Esophagus squamous epithelium (tissue), 5 donors: ENCODE measurements around the gene RNF13. TPM values are rescaled to one million over a fixed set of nuclear protein-coding genes. Genes with fewer than 3 reads are reported as not detected.

ENCODE experiments used
- DNase-seq: peaks from one replicate; lab custom pipeline; 2025; lab: John Stamatoyannopoulos, UW
- H3K27ac ChIP-seq, 4 donors: fragments of 200-600 bp; sonication (generic); one replicate each; pipeline ENCODE4 v1.5.1; 2016 to 2019; ENCODE audit warnings: mild to moderate bottlenecking in 1 of 4
- H3K27me3 ChIP-seq, 4 donors: fragments of 200-600 bp; sonication (generic); 1 replicate in 3 of 4; 2 replicates in 1 of 4; pipeline versions ENCODE4 v1.5.1 to v1.6.0; 2017 to 2021; ENCODE audit warnings: antibody characterized with exemption in 1 of 4
- H3K36me3 ChIP-seq, 3 donors: fragments of 200-600 bp; sonication (generic); one replicate each; pipeline ENCODE4 v1.5.1; 2016 to 2019
- H3K4me1 ChIP-seq, 3 donors: fragments of 200-600 bp; sonication (generic); one replicate each; pipeline ENCODE4 v1.5.1; 2017 to 2019
- H3K4me3 ChIP-seq, 4 donors: fragments of 200-600 bp; sonication (generic); 1 replicate in 3 of 4; 2 replicates in 1 of 4; pipeline ENCODE4 v1.5.1; 2016 to 2019; ENCODE audit warnings: mild to moderate bottlenecking in 2 of 4, moderate library complexity in 1 of 4
- H3K9me3 ChIP-seq, 3 donors: fragments of 200-600 bp; sonication (generic); one replicate each; pipeline ENCODE4 v1.5.1; 2016 to 2019
- POLR2A ChIP-seq, 4 donors: fragments of 450-650 bp; IDR thresholded peaks; one replicate each; pipeline ENCODE4 v1.6.1; 2017; ENCODE audit warnings: antibody characterized with exemption in 4 of 4, mild to moderate bottlenecking in 4 of 4, moderate library complexity in 3 of 4
- WGBS, 2 donors: methylation state at CpG; one replicate each; pipeline ENCODE4 v1.1.5; 2018; 5-methylcytosine and 5-hydroxymethylcytosine counted together
- intact Hi-C: fragments of 100-400 bp; cut with DNase I; formaldehyde crosslinking; loops from one replicate; pipeline ENCODE4 v1.15.0; 2022
- total RNA-seq, 4 donors: library from RNA; depleted of rRNA; stranded (reverse); fragments of >200 nt; gene quantifications; one replicate each; pipeline ENCODE4 v1.1.0, GENCODE V29; 2016
- TF ChIP-seq, protein P1 (sequence below), 6 experiments: fragments of 450-650 bp in 4 of 6; fragments of 200-600 bp in 2 of 6; sonication (generic) in 2 of 6; IDR thresholded peaks; one replicate each; pipeline ENCODE4 v1.5.1; 2016 to 2019; ENCODE audit warnings: antibody characterized with exemption in 6 of 6, mild to moderate bottlenecking in 4 of 6, moderate library complexity in 4 of 6
- donor health status: DM: yes; HTN: yes; CAD: no.

Gene RNF13
- total RNA-seq, 4 donors from 2014 or later: 17.4 to 70.4 (median 45.8) TPM

DNA sequence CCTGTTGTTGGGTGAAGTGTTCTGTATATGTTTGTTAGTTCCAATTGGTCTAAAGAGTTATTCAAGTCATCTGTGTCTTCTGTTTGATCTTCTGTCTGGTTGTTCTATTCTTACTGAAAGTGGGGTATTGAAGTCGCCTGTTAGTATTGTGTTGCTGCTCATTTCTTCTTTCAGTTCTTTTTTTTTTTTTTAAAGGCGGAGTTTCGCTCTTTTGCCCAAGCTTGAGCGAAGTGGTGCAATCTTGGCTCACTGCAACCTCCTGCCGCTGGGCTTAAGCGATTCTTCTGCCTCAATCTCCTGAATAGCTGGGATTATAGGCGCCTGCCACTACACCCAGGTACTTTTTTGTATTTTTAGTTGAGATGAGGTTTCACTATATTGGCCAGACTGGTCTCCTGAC, 134.2 kb downstream of the RNF13 start:
- DNase-seq: no peak
- intact Hi-C loops: no loop called here
- H3K4me3 ChIP-seq: no peak overlapping the region
- no peaks in the 10 kb centered on the region for H3K4me1 ChIP-seq
- no peak overlapping the region for H3K27ac ChIP-seq
- TF ChIP-seq, protein P1, sequence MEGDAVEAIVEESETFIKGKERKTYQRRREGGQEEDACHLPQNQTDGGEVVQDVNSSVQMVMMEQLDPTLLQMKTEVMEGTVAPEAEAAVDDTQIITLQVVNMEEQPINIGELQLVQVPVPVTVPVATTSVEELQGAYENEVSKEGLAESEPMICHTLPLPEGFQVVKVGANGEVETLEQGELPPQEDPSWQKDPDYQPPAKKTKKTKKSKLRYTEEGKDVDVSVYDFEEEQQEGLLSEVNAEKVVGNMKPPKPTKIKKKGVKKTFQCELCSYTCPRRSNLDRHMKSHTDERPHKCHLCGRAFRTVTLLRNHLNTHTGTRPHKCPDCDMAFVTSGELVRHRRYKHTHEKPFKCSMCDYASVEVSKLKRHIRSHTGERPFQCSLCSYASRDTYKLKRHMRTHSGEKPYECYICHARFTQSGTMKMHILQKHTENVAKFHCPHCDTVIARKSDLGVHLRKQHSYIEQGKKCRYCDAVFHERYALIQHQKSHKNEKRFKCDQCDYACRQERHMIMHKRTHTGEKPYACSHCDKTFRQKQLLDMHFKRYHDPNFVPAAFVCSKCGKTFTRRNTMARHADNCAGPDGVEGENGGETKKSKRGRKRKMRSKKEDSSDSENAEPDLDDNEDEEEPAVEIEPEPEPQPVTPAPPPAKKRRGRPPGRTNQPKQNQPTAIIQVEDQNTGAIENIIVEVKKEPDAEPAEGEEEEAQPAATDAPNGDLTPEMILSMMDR (IDR thresholded peaks at IDR 0.05): no peak
- TF ChIP-seq POLR2A (IDR thresholded peaks at IDR 0.05): no peak
- no peaks in the 10 kb centered on the region for H3K27me3 ChIP-seq
- WGBS, 2 donors: 96 to 97% methylated on average over 6 to 7 of the region's 7 CpGs
- H3K9me3 ChIP-seq: peaks cover 0 to 3% (median 0%) of the 10 kb centered on the region in 3 donors
- peaks cover 0 to 48% (median 0%) of the 10 kb centered on the region in 3 donors for H3K36me3 ChIP-seq

- 87 to 95% methylated on average over 2 of the region's 2 CpGs for WGBS, 2 donors
- no peak overlapping the region for H3K27ac ChIP-seq
- intact Hi-C loops: no loop called here
- no peaks in the 10 kb centered on the region for H3K4me1 ChIP-seq
- no peak for TF ChIP-seq POLR2A (IDR thresholded peaks at IDR 0.05)
- TF ChIP-seq, protein P1 (IDR thresholded peaks at IDR 0.05): no peak
- H3K4me3 ChIP-seq: no peak overlapping the region
- no peaks in the 10 kb centered on the region for H3K27me3 ChIP-seq
- no peak for DNase-seq
- H3K9me3 ChIP-seq: peaks cover 0 to 3% (median 0%) of the 10 kb centered on the region in 3 donors
- peaks cover 0 to 36% (median 0%) of the 10 kb centered on the region in 3 donors for H3K36me3 ChIP-seq
Measured at GRCh38 chr3:149949181-149949580, 136.2 kb downstream of the RNF13 start.

- TF ChIP-seq POLR2A (IDR thresholded peaks at IDR 0.05): no peak
- TF ChIP-seq, protein P1 (IDR thresholded peaks at IDR 0.05): no peak
- DNase-seq: no peak
- Histone ChIP-seq H3K4me1 (peaks cover 0 to 10% (median 0%) of the 10 kb centered on the region in 3 donors), H3K36me3 (peaks cover 0 to 8% (median 0%) of the 10 kb centered on the region in 3 donors), H3K27ac (no peak overlapping the region), H3K9me3 (no peaks in the 10 kb centered on the region), H3K27me3 (no peaks in the 10 kb centered on the region), H3K4me3 (no peak overlapping the region)
- 48 to 62% methylated on average over 1 of the region's 1 CpG for WGBS, 2 donors
- intact Hi-C loops: no loop called here
Measured at GRCh38 chr3:149954812-149955211, 141.8 kb downstream of the RNF13 start.

DNA sequence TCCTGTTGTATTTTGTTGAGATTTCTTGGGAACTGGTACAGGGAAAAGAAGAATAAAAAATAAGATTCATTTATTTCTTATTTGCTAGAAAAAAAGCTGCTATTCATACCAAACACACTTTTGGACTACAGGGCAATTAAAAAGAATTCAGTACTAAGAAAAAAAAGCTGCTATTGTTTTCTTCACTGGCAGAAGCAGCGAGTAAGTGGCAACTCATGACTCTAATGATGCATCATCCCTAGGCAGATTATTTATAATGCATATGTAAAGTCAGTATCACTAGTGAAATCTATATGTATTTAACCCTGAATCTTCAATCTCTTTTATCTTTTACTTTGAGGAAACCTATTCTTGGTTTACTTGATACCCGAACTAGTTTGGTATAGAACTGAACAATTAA, 142.4 kb downstream of the RNF13 start:
- Histone ChIP-seq H3K9me3 (no peaks in the 10 kb centered on the region), H3K36me3 (peaks cover 0 to 12% (median 0%) of the 10 kb centered on the region in 3 donors), H3K27me3 (no peaks in the 10 kb centered on the region), H3K27ac (no peak overlapping the region), H3K4me3 (no peak overlapping the region), H3K4me1 (peaks cover 0 to 10% (median 0%) of the 10 kb centered on the region in 3 donors)
- DNase-seq: no peak
- no peak for TF ChIP-seq POLR2A (IDR thresholded peaks at IDR 0.05)
- TF ChIP-seq, protein P1 (IDR thresholded peaks at IDR 0.05): no peak
- WGBS, 2 donors: 69 to 83% methylated on average over 2 of the region's 2 CpGs
- intact Hi-C loops: no loop called here

DNA sequence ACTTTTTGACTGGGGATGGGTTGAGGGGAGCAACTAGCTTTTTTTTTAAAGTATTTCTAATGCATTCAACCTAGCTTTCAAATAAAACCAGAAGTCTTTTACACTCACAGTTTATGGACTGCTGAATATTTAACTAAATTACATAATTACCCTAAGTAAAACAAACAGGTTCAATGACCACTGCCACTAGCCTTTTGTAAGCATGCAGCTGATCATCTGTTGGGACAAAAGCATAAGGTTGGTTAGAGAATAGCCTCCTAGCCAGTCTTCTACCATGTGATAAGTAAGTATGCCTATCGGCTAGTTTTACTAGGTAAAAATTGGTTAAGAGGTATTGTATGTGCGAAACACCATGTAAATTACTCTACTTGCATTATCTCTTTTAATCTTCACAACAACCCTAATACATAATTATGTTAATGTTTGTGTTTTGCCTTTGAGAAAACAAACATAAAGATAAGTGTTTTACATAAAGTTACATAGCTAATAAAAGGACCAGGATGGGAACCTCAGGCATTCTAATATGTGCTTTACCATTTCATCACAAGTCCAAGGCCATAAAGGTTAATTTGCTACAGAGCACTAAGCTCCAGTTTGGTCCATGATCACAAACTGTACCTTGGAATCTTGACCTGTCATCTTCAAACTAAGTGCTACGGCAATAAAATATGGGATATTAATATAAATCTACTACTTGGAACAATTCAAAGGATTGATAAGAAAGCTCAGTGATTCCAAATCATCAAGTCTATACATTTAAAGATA, 144.5 kb downstream of the RNF13 start:
- Histone ChIP-seq H3K27ac (no peak overlapping the region), H3K4me1 (peaks cover 0 to 10% (median 0%) of the 10 kb centered on the region in 3 donors), H3K36me3 (peaks cover 0 to 20% (median 0%) of the 10 kb centered on the region in 3 donors), H3K4me3 (no peak overlapping the region), H3K27me3 (no peaks in the 10 kb centered on the region), H3K9me3 (no peaks in the 10 kb centered on the region)
- intact Hi-C loops: no loop called here
- 96 to 100% methylated on average over 3 of the region's 3 CpGs for WGBS, 2 donors
- no peak for TF ChIP-seq POLR2A (IDR thresholded peaks at IDR 0.05)
- DNase-seq: no peak
